Stimulated activated memory B cell treated with anti-CD40 and anti-IgM and Interleukin-4, amounts not matched to agents 10 μg/mL and 1 μg/mL and 100 μg/mL, for 72 hours (primary cell): ENCODE measurements around the gene NCAPG2.

ENCODE experiments used
- ATAC-seq: fragments of 150-1000 bp; cut with Tn5 transposase; 2 replicates; pipeline ENCODE4 v1.10.0; 2021
- H3K27ac Mint-ChIP-seq: one replicate; pipeline ENCODE4 v1.8.0; 2022; ENCODE audit warnings: mild to moderate bottlenecking, mixed read lengths
- H3K27me3 Mint-ChIP-seq: one replicate; pipeline ENCODE4 v1.8.0; 2022; ENCODE audit warnings: mixed read lengths
- H3K36me3 Mint-ChIP-seq: one replicate; pipeline ENCODE4 v1.8.0; 2022; ENCODE audit warnings: mixed read lengths
- H3K4me1 Mint-ChIP-seq: one replicate; pipeline ENCODE4 v1.8.0; 2022; ENCODE audit warnings: mixed read lengths
- H3K4me3 Mint-ChIP-seq: one replicate; pipeline ENCODE4 v1.8.0; 2022; ENCODE audit warnings: mild to moderate bottlenecking, moderate library complexity, mixed read lengths
- H3K9me3 Mint-ChIP-seq: one replicate; pipeline ENCODE4 v1.8.0; 2022; ENCODE audit warnings: mixed read lengths

Gene NCAPG2

GRCh38 chr7:158740013-158740656 lies 35.5 kb upstream of the NCAPG2 start:
- H3K4me1 Mint-ChIP-seq = no peaks in the 10 kb centered on the region
- no peaks in the 10 kb centered on the region for H3K9me3 Mint-ChIP-seq
- ATAC-seq = no peak
- H3K36me3 Mint-ChIP-seq = peaks cover 72% of the 10 kb centered on the region
- H3K27ac Mint-ChIP-seq = no peak overlapping the region
- no peak overlapping the region for H3K4me3 Mint-ChIP-seq
- H3K27me3 Mint-ChIP-seq = no peaks in the 10 kb centered on the region

GRCh38 chr7:158738841-158739240 lies 34.2 kb upstream of the NCAPG2 start:
- H3K27me3 Mint-ChIP-seq = no peaks in the 10 kb centered on the region
- no peak for ATAC-seq
- H3K4me3 Mint-ChIP-seq = no peak overlapping the region
- no peak overlapping the region for H3K27ac Mint-ChIP-seq
- H3K9me3 Mint-ChIP-seq = no peaks in the 10 kb centered on the region
- H3K4me1 Mint-ChIP-seq = no peaks in the 10 kb centered on the region
- H3K36me3 Mint-ChIP-seq = peaks cover 77% of the 10 kb centered on the region

DNA sequence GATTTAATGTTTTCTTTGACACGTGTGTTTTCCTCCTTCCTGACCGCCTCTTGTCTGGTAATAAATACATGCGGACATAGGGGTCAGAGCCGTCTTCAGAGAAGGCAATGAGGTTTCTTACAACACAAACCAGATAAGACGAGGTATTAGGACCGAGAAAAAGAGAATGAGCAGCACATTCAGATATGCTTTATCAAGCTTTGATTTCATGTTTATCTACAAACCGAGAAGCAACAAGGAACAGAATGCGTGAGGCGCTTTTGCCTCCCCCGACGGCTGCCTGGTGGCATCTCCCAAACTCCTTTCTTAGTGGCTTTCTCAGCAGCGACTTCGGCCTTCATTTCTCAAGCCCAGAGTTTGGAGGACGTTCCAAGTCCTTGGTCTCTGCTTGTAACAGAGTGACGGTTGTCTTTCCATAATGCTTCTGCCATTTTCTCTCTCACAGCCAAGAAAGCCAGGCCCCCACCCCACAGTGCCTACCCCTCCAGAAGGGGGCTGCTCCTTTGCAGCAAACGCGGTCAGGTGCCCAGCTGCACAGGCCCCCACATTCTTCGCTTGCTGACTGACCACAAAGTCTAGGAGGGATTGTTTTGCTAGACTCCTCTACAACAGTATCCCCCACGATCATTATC lies 32.6 kb upstream of the NCAPG2 start:
- ATAC-seq = no peak
- Mint-ChIP-seq H3K4me3 (no peak overlapping the region), H3K4me1 (no peaks in the 10 kb centered on the region), H3K9me3 (no peaks in the 10 kb centered on the region), H3K36me3 (peaks cover 62% of the 10 kb centered on the region), H3K27me3 (no peaks in the 10 kb centered on the region), H3K27ac (no peak overlapping the region)

DNA sequence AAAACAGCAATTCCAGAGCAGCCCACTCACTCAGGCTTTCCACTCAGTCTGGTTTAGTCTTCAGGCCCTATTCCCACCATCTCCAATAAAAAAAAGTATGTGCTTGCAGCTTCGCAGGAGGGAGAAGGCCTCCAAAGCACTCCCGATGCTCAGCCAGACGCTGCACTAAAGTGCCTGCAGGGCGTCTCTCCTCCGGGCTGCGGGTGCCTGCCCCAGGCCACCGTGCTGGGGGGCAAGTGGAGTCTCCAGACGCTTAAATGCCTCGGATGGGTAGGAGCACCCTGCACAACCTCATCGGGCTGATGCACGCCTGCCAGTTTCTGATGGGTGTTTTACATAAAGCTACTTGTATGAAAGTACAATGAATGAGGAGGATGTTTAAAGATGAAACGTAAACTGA lies 31.3 kb upstream of the NCAPG2 start:
- Mint-ChIP-seq H3K9me3 (no peaks in the 10 kb centered on the region), H3K4me1 (no peaks in the 10 kb centered on the region), H3K27ac (no peak overlapping the region), H3K4me3 (no peak overlapping the region), H3K36me3 (peaks cover 52% of the 10 kb centered on the region), H3K27me3 (no peaks in the 10 kb centered on the region)
- no peak for ATAC-seq

DNA sequence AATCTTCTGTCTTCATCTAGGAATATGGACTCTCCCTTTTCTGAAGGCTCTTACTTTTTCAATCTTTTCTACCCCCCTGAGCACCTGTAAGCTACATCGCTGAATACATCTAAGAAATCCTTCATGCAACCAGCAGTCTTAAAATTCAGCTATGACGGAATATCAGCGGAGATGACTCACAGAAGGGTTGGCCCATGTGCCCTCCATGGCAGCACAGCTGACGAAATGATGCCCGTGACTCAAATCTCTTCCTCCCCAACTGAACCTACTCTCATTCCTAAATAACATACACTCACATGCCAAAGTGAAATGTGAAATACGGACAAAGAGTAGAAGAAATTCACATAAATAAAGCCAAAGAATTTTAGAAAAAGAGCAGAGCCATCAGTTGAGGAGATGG lies 30.3 kb upstream of the NCAPG2 start:
- H3K4me1 Mint-ChIP-seq = no peaks in the 10 kb centered on the region
- no peak overlapping the region for H3K27ac Mint-ChIP-seq
- no peaks in the 10 kb centered on the region for H3K9me3 Mint-ChIP-seq
- no peak overlapping the region for H3K4me3 Mint-ChIP-seq
- H3K36me3 Mint-ChIP-seq = peaks cover 52% of the 10 kb centered on the region
- no peak for ATAC-seq
- H3K27me3 Mint-ChIP-seq = no peaks in the 10 kb centered on the region

- no peak overlapping the region for H3K27ac Mint-ChIP-seq
- no peaks in the 10 kb centered on the region for H3K27me3 Mint-ChIP-seq
- ATAC-seq = no peak
- H3K4me1 Mint-ChIP-seq = no peaks in the 10 kb centered on the region
- peaks cover 54% of the 10 kb centered on the region for H3K36me3 Mint-ChIP-seq
- H3K9me3 Mint-ChIP-seq = no peaks in the 10 kb centered on the region
- H3K4me3 Mint-ChIP-seq = no peak overlapping the region
Measured at GRCh38 chr7:158733775-158734494, 29.3 kb upstream of the NCAPG2 start.

- peaks cover 54% of the 10 kb centered on the region for H3K36me3 Mint-ChIP-seq
- H3K27ac Mint-ChIP-seq = no peak overlapping the region
- H3K9me3 Mint-ChIP-seq = no peaks in the 10 kb centered on the region
- no peak for ATAC-seq
- H3K4me1 Mint-ChIP-seq = no peaks in the 10 kb centered on the region
- H3K27me3 Mint-ChIP-seq = no peaks in the 10 kb centered on the region
- H3K4me3 Mint-ChIP-seq = no peak overlapping the region
Measured at GRCh38 chr7:158733220-158733519, 28.6 kb upstream of the NCAPG2 start.

DNA sequence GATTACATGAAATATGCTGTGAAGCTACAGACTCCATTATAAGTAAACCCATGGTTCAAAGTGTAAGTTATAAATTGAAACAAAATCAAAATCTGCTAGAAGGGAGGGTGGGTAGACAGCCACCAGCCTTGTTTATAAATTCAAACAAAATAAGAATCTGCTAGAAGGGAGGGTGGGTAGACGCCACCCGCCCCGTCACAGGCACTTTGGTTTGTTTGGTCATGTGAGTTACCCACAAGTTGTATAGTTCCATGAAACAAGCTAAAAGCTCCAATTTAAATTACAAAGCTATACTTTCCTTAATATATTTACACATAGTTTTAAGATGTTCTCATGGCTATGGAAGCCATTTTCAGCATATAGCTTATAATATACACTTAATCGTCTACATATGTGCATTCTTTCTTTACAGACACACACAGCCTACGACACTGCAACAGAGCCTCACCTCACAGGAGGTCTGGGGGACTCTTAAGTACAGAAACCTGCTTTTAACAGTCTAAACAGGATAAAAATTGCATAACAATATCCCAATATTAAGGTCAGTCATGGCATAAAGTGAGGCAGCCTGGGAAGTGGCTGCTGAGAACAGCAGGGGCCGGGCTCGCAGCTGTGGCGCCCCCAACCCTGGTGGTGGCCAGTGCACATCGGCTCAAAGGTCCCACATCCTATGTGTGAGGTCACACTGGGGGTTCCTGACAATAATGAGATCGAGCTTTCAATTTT lies 28.1 kb upstream of the NCAPG2 start:
- Mint-ChIP-seq H3K27ac (no peak overlapping the region), H3K4me1 (no peaks in the 10 kb centered on the region), H3K4me3 (no peak overlapping the region), H3K27me3 (no peaks in the 10 kb centered on the region), H3K9me3 (no peaks in the 10 kb centered on the region), H3K36me3 (peaks cover 50% of the 10 kb centered on the region)
- no peak for ATAC-seq

DNA sequence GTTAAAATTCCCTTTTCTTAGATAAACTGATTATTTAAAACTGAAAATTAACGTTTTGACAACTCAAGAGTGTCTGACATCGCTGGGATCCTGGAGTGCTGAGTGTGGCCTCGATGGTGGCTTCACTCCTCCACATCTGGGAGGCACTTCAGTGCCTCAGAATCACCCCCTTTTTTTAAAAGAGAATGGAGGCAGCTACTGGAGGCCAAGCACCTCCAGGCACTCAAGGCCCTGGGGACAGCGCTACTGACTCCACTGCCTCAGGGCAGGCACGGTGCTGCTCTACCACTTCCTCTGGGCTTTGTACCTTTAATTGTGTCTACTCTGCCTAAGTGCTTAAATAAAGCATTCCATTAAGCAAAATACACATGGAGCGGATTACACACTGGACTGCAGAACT lies 27.2 kb upstream of the NCAPG2 start:
- no peak for ATAC-seq
- Mint-ChIP-seq H3K36me3 (peaks cover 45% of the 10 kb centered on the region), H3K4me3 (no peak overlapping the region), H3K27ac (no peak overlapping the region), H3K27me3 (no peaks in the 10 kb centered on the region), H3K4me1 (no peaks in the 10 kb centered on the region), H3K9me3 (no peaks in the 10 kb centered on the region)

GRCh38 chr7:158730383-158731346 lies 26.1 kb upstream of the NCAPG2 start:
- no peaks in the 10 kb centered on the region for H3K4me1 Mint-ChIP-seq
- H3K9me3 Mint-ChIP-seq = no peaks in the 10 kb centered on the region
- no peaks in the 10 kb centered on the region for H3K27me3 Mint-ChIP-seq
- H3K27ac Mint-ChIP-seq = no peak overlapping the region
- no peak overlapping the region for H3K4me3 Mint-ChIP-seq
- ATAC-seq = no peak
- H3K36me3 Mint-ChIP-seq = peaks cover 40% of the 10 kb centered on the region

- Mint-ChIP-seq H3K36me3 (peaks cover 31% of the 10 kb centered on the region), H3K4me3 (no peak overlapping the region), H3K9me3 (no peaks in the 10 kb centered on the region), H3K27me3 (no peaks in the 10 kb centered on the region), H3K4me1 (no peaks in the 10 kb centered on the region), H3K27ac (no peak overlapping the region)
- ATAC-seq = no peak
Measured at GRCh38 chr7:158729646-158730382, 25.2 kb upstream of the NCAPG2 start.

- Mint-ChIP-seq H3K9me3 (no peaks in the 10 kb centered on the region), H3K36me3 (peaks cover 24% of the 10 kb centered on the region), H3K4me1 (no peaks in the 10 kb centered on the region), H3K4me3 (no peak overlapping the region), H3K27me3 (no peaks in the 10 kb centered on the region), H3K27ac (no peak overlapping the region)
- no peak for ATAC-seq
Measured at GRCh38 chr7:158728911-158729645, 24.5 kb upstream of the NCAPG2 start.

DNA sequence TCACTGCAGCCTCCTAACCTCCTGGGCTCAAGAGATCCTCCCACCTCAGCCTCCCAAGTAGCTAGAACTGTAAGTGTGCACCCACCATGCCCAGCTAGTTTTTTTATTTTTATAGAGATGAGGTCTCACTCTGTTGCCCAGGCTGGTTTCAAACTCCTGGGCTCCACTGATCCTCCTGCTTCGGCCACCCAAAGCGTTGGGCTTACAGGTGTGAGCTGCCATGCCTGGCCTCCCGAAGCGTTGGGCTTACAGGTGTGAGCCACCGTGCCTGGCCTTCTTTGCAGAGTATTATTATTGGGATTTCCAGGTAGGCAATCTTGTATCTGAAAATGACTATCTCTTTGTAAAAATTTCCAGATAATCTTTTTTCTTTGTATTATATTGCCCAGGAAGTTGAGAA lies 23.1 kb upstream of the NCAPG2 start:
- H3K27ac Mint-ChIP-seq = no peak overlapping the region
- ATAC-seq = no peak
- H3K4me3 Mint-ChIP-seq = no peak overlapping the region
- no peaks in the 10 kb centered on the region for H3K27me3 Mint-ChIP-seq
- no peaks in the 10 kb centered on the region for H3K4me1 Mint-ChIP-seq
- peaks cover 20% of the 10 kb centered on the region for H3K36me3 Mint-ChIP-seq
- no peaks in the 10 kb centered on the region for H3K9me3 Mint-ChIP-seq
